Trophoblast cell (in vitro differentiated cells and primary cell): ENCODE measurements around the gene NDUFC1. TPM values are rescaled to one million over a fixed set of nuclear protein-coding genes. Genes with fewer than 3 reads are reported as not detected.

Experiments used
- DNase-seq, 2 donors: peaks; one replicate each; pipeline ENCODE4 v3.0.0-alpha.2; 2016
- H2AFZ ChIP-seq: 2 replicates; pipeline ENCODE4 v1.6.1; 2013; ENCODE audit warnings: low read length, moderate library complexity, mild to moderate bottlenecking; ENCODE audit not compliant: insufficient read depth, poor library complexity
- H2AK5ac ChIP-seq: 2 replicates; pipeline ENCODE4 v1.6.1; 2013; ENCODE audit warnings: mild to moderate bottlenecking, low read length
- H2BK120ac ChIP-seq: 2 replicates; pipeline ENCODE4 v1.6.1; 2013; ENCODE audit warnings: low read length, mild to moderate bottlenecking, moderate library complexity; ENCODE audit not compliant: insufficient read depth, poor library complexity
- H2BK12ac ChIP-seq: 2 replicates; pipeline ENCODE4 v1.6.1; 2013; ENCODE audit warnings: mild to moderate bottlenecking, low read length, moderate library complexity
- H2BK5ac ChIP-seq: 2 replicates; pipeline ENCODE4 v1.6.1; 2013; ENCODE audit warnings: low read length, low read depth, moderate library complexity, mild to moderate bottlenecking; ENCODE audit not compliant: poor library complexity
- H3K14ac ChIP-seq: 2 replicates; pipeline ENCODE4 v1.6.1; 2013; ENCODE audit warnings: mild to moderate bottlenecking, low read length
- H3K18ac ChIP-seq: 2 replicates; pipeline ENCODE4 v1.6.1; 2013; ENCODE audit warnings: mild to moderate bottlenecking, low read length
- H3K23ac ChIP-seq: 2 replicates; pipeline ENCODE4 v1.6.1; 2013; ENCODE audit warnings: low read length
- H3K27ac ChIP-seq: 2 replicates; pipeline ENCODE4 v1.5.1; 2013; ENCODE audit warnings: low read depth, mild to moderate bottlenecking, inconsistent platforms, low read length, moderate library complexity
- H3K27me3 ChIP-seq: 2 replicates; pipeline ENCODE4 v1.6.1; 2013; ENCODE audit warnings: inconsistent platforms, mild to moderate bottlenecking, low read length, moderate library complexity; ENCODE audit not compliant: insufficient read depth
- H3K36me3 ChIP-seq, 2 experiments: 1 replicate in 1 of 2; 2 replicates in 1 of 2; pipeline ENCODE4 v1.6.1; 2013; ENCODE audit warnings: low read length in 2 of 2, mild to moderate bottlenecking in 2 of 2, moderate library complexity in 1 of 2; ENCODE audit not compliant: insufficient read depth in 2 of 2, control insufficient read depth in 1 of 2
- H3K4ac ChIP-seq: 2 replicates; pipeline ENCODE4 v1.6.1; 2013; ENCODE audit warnings: low read depth, mild to moderate bottlenecking, low read length, moderate library complexity
- H3K4me1 ChIP-seq, 2 experiments: 1 replicate in 1 of 2; 2 replicates in 1 of 2; pipeline ENCODE4 v1.6.1; 2013; ENCODE audit warnings: low read length in 2 of 2, mild to moderate bottlenecking in 2 of 2, moderate library complexity in 1 of 2; ENCODE audit not compliant: insufficient read depth in 2 of 2, control insufficient read depth in 1 of 2
- H3K4me2 ChIP-seq: 2 replicates; pipeline ENCODE4 v1.6.1; 2013; ENCODE audit warnings: inconsistent platforms, mild to moderate bottlenecking, low read length, moderate library complexity
- H3K4me3 ChIP-seq: 2 replicates; pipeline ENCODE4 v1.5.1; 2013; ENCODE audit warnings: mild to moderate bottlenecking, low read depth, low read length, inconsistent platforms
- H3K79me1 ChIP-seq: one replicate; pipeline ENCODE4 v1.6.1; 2013; ENCODE audit warnings: low read length
- H3K79me2 ChIP-seq: 2 replicates; pipeline ENCODE4 v1.6.1; 2013; ENCODE audit warnings: low read length, mild to moderate bottlenecking; ENCODE audit not compliant: control insufficient read depth, insufficient read depth, poor library complexity
- H3K9ac ChIP-seq: 2 replicates; pipeline ENCODE4 v1.6.1; 2013; ENCODE audit warnings: mild to moderate bottlenecking, low read length
- H3K9me3 ChIP-seq: 2 replicates; pipeline ENCODE4 v1.6.1; 2013; ENCODE audit warnings: low read depth, mild to moderate bottlenecking, control low read depth, inconsistent platforms, low read length; ENCODE audit not compliant: insufficient read depth
- H4K12ac ChIP-seq: 2 replicates; pipeline ENCODE4 v1.6.1; 2013; ENCODE audit warnings: low read depth, mild to moderate bottlenecking, low read length, moderate library complexity
- H4K8ac ChIP-seq: 2 replicates; pipeline ENCODE4 v1.6.1; 2013; ENCODE audit warnings: low read depth, mild to moderate bottlenecking, low read length, moderate library complexity
- H4K91ac ChIP-seq: one replicate; pipeline ENCODE4 v1.6.1; 2013; ENCODE audit warnings: low read depth, mild to moderate bottlenecking, low read length, moderate library complexity
- WGBS: extraction: QIAGEN DNeasy Blood & Tissue Kit; methylation state at CpG from one replicate; pipeline ENCODE4 v1.1.7; 2013; ENCODE audit warnings: missing lambda C conversion rate; ENCODE audit not compliant: insufficient read length, insufficient coverage; ENCODE audit errors: extremely low coverage; 5-methylcytosine and 5-hydroxymethylcytosine counted together
- polyA plus RNA-seq: library from polyadenylated mRNA; stranded (reverse); fragments of 200-250 nt; gene quantifications from 2 replicates; pipeline ENCODE4 v1.2.3, GENCODE V29; 2013

Gene NDUFC1
- 108 and 115 TPM in 2 replicates for polyA plus RNA-seq

- peak within 1 kb of the TSS; percentile 80 for H4K91ac ChIP-seq
Observed at GRCh38 chr4:139301821-139302611, at the start of gene NDUFC1. Gene NDUFC1 (minus strand): TSS chr4:139302477. CDS start chr4:139295798, 6,679 bp downstream.

GRCh38 chr4:139337612-139338011, 35.3 kb upstream of the NDUFC1 start:
- H3K18ac ChIP-seq: no peak overlapping the region
- H3K14ac ChIP-seq: no peak overlapping the region

More at GRCh38 chr4:139301821-139302611, at the start of gene NDUFC1:
- Histone ChIP-seq H3K79me2 (peaks cover 22% of the 10 kb centered on the region), H4K12ac (peak within 1 kb of the TSS; percentile 87), H3K9me3 (peaks cover 2% of the 10 kb centered on the region), H2AFZ (peak within 1 kb of the TSS; percentile 82), H2BK5ac (peak within 1 kb of the TSS; percentile 67), H3K18ac (peak within 1 kb of the TSS; percentile 87), H3K79me1 (peaks cover 16% of the 10 kb centered on the region), H3K4me3 (peak within 1 kb of the TSS; percentile 96), H2BK12ac (no peak within 1 kb of the TSS), H3K14ac (peak within 1 kb of the TSS; percentile 91), H3K4ac (peak within 1 kb of the TSS; percentile 96), H3K27ac (peak within 1 kb of the TSS; percentile 54), H3K9ac (peak within 1 kb of the TSS; percentile 82), H3K4me1 (no peaks in the 10 kb centered on the region), H2BK120ac (peak within 1 kb of the TSS; percentile 39), H3K27me3 (no peaks in the 10 kb centered on the region), H4K8ac (peak within 1 kb of the TSS; percentile 92), H2AK5ac (peak within 1 kb of the TSS; percentile 81), H3K4me2 (peak within 1 kb of the TSS; percentile 83), H3K36me3 (peaks cover 5% of the 10 kb centered on the region in 2 experiments), H3K23ac (no peak within 1 kb of the TSS)
- peak; percentile 24 to 59 for DNase-seq
- WGBS: no CpG with 5 or more reads among the region's 46 CpGs

GRCh38 chr4:139333046-139333445, 30.8 kb upstream of the NDUFC1 start:
- H4K12ac ChIP-seq: no peak overlapping the region
- H2BK120ac ChIP-seq: no peak overlapping the region
- no peak overlapping the region for H3K4me3 ChIP-seq
- H3K23ac ChIP-seq: no peak overlapping the region
- no peaks in the 10 kb centered on the region for H3K4me1 ChIP-seq
- peaks cover 2 to 7% of the 10 kb centered on the region in 2 experiments for H3K36me3 ChIP-seq
- no peak overlapping the region for H3K9ac ChIP-seq
- H3K27me3 ChIP-seq: no peaks in the 10 kb centered on the region
- H3K79me1 ChIP-seq: no peaks in the 10 kb centered on the region
- H2AK5ac ChIP-seq: no peak overlapping the region
- H3K79me2 ChIP-seq: no peaks in the 10 kb centered on the region
- H3K18ac ChIP-seq: no peak overlapping the region
- no peak overlapping the region for H2BK5ac ChIP-seq
- no peak overlapping the region for H3K4ac ChIP-seq
- no peak for DNase-seq
- H3K14ac ChIP-seq: no peak overlapping the region
- WGBS: no CpG with 5 or more reads among the region's 2 CpGs
- H3K27ac ChIP-seq: no peak overlapping the region
- no peak overlapping the region for H2BK12ac ChIP-seq
- no peak overlapping the region for H3K4me2 ChIP-seq
- H2AFZ ChIP-seq: no peak overlapping the region
- H4K91ac ChIP-seq: no peak overlapping the region
- no peaks in the 10 kb centered on the region for H3K9me3 ChIP-seq
- no peak overlapping the region for H4K8ac ChIP-seq

More at GRCh38 chr4:139337612-139338011, 35.3 kb upstream of the NDUFC1 start:
- Histone ChIP-seq H3K4me2 (no peak overlapping the region), H2AFZ (no peak overlapping the region), H3K79me1 (no peaks in the 10 kb centered on the region), H3K9ac (no peak overlapping the region), H2BK120ac (no peak overlapping the region), H2BK5ac (no peak overlapping the region), H3K36me3 (peaks cover 12% of the 10 kb centered on the region in 2 experiments), H3K4me1 (no peaks in the 10 kb centered on the region), H4K91ac (no peak overlapping the region), H3K4ac (no peak overlapping the region), H3K27me3 (no peaks in the 10 kb centered on the region), H4K8ac (no peak overlapping the region), H3K27ac (no peak overlapping the region), H2AK5ac (no peak overlapping the region), H2BK12ac (no peak overlapping the region), H3K23ac (no peak overlapping the region), H3K79me2 (no peaks in the 10 kb centered on the region), H3K4me3 (no peak overlapping the region), H3K9me3 (peaks cover 1% of the 10 kb centered on the region), H4K12ac (no peak overlapping the region)
- DNase-seq: no peak

GRCh38 chr4:139331185-139331584, 28.9 kb upstream of the NDUFC1 start:
- Histone ChIP-seq H3K9ac (no peak overlapping the region), H3K4me3 (no peak overlapping the region), H3K79me2 (no peaks in the 10 kb centered on the region), H3K4me2 (no peak overlapping the region), H3K36me3 (peaks cover 2 to 7% of the 10 kb centered on the region in 2 experiments), H3K4ac (no peak overlapping the region), H4K12ac (no peak overlapping the region), H4K8ac (no peak overlapping the region), H3K23ac (no peak overlapping the region), H3K79me1 (no peaks in the 10 kb centered on the region), H3K27me3 (no peaks in the 10 kb centered on the region), H3K27ac (no peak overlapping the region), H3K14ac (no peak overlapping the region), H2BK12ac (no peak overlapping the region), H2AK5ac (no peak overlapping the region), H3K4me1 (no peaks in the 10 kb centered on the region), H3K18ac (no peak overlapping the region), H4K91ac (no peak overlapping the region), H2AFZ (no peak overlapping the region), H2BK120ac (no peak overlapping the region), H3K9me3 (no peaks in the 10 kb centered on the region), H2BK5ac (no peak overlapping the region)
- no CpG with 5 or more reads among the region's 1 CpG for WGBS
- peak in 1 of 2 donors; percentile 18 for DNase-seq
